Duodenal mucosa (tissue), 2 donors: ENCODE data around the gene DZIP1L.
"Not testable (repeated sequence)": the region's sequence is repeated elsewhere in the genome, so short reads cannot be mapped to it uniquely, and the experiment has no call there.

Source experiments
- H3K27ac ChIP-seq: one replicate; pipeline ENCODE4 v1.7.0; 2013; ENCODE audit warnings: low read depth, low read length
- H3K27me3 ChIP-seq, 2 donors: one replicate each; pipeline ENCODE4 v1.7.0; 2013; ENCODE audit warnings: low read length in 2 of 2, control low read depth in 1 of 2; ENCODE audit not compliant: insufficient read depth in 2 of 2, control insufficient read depth in 1 of 2
- H3K36me3 ChIP-seq, 2 donors: one replicate each; pipeline ENCODE4 v1.7.0; 2013; ENCODE audit warnings: low read length in 2 of 2, control low read depth in 1 of 2; ENCODE audit not compliant: insufficient read depth in 2 of 2, control insufficient read depth in 1 of 2
- H3K4me1 ChIP-seq, 2 donors: one replicate each; pipeline ENCODE4 v1.7.0; 2013; ENCODE audit warnings: low read length in 2 of 2, control low read depth in 1 of 2; ENCODE audit not compliant: insufficient read depth in 2 of 2, control insufficient read depth in 1 of 2
- H3K4me3 ChIP-seq, 2 donors: one replicate each; pipeline ENCODE4 v1.7.0; 2013; ENCODE audit warnings: low read length in 2 of 2, low read depth in 1 of 2
- H3K9ac ChIP-seq, 2 donors: one replicate each; pipeline ENCODE4 v1.7.0; 2013; ENCODE audit warnings: low read length in 2 of 2, low read depth in 1 of 2
- H3K9me3 ChIP-seq, 2 donors: one replicate each; pipeline ENCODE4 v1.7.0; 2013; ENCODE audit warnings: low read length in 2 of 2, control low read depth in 1 of 2; ENCODE audit not compliant: control insufficient read depth in 1 of 2

DZIP1L gene

DNA sequence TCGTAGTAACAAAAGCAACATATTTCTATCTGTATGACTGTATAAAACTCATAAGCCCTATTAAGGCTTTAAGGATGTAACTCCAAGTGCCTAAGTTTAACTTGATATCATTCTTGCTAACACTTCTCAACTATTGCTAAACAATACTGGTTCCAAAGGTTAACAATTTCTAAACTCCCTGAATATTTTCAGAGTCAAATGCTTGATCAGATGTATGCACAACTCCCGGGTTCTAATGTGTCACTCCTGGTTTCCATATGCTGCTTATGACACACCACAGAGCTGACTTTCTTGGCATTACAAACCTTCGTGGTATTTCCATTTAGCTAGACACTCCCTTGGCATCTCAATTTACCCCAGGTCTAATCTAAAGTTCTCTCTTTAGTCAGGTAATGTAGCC lies 26.3 kb downstream of the DZIP1L start:
- H3K36me3 ChIP-seq: peaks cover 0 to 5% of the 10 kb centered on the region in 2 donors
- H3K27me3 ChIP-seq: no peaks in the 10 kb centered on the region
- H3K9me3 ChIP-seq: no peaks in the 10 kb centered on the region
- H3K27ac ChIP-seq: no peak overlapping the region
- no peaks in the 10 kb centered on the region for H3K4me1 ChIP-seq
- H3K4me3 ChIP-seq: no peak overlapping the region
- no peak overlapping the region for H3K9ac ChIP-seq

DNA sequence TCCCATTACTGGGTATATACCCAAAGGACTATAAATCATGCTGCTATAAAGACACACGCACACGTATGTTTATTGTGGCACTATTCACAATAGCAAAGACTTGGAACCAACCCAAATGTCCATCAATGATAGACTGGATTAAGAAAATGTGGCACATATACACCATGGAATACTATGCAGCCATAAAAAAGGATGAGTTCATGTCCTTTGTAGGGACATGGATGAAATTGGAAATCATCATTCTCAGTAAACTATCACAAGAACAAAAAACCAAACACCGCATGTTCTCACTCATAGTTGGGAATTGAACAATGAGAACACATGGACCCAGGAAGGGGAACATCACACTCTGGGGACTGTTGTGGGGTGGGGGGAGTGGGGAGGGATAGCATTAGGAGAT lies 29.7 kb downstream of the DZIP1L start:
- H3K27me3 ChIP-seq, H3K9me3 ChIP-seq, H3K4me3 ChIP-seq, H3K9ac ChIP-seq, H3K27ac ChIP-seq: not testable (repeated sequence)
- H3K36me3 ChIP-seq: peaks cover 0 to 10% of the 10 kb centered on the region in 2 donors
- H3K4me1 ChIP-seq: peaks cover 8 to 10% of the 10 kb centered on the region in 2 donors

DNA sequence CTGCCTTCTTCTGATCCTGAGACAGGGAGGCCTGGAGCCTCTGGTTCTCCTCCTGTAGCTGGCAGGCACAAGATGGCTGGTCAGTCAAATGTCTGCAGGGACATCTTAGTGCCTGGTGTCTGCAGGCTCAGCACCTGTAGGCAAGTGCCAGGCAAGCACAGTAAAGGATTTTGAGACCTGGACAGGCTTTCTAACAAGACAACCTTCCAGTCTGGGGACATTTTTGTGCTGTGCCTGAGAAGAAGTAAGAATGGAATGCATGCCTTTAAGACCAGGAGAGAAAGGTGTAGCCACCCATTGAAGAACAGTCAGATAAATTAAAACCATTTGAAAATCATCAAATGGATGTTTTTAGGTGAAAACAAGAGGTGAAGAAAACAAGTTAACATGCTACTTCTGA lies 31.2 kb downstream of the DZIP1L start:
- Histone ChIP-seq H3K4me1 (peaks cover 8 to 10% of the 10 kb centered on the region in 2 donors), H3K27ac (no peak overlapping the region), H3K9me3 (no peaks in the 10 kb centered on the region), H3K36me3 (peaks cover 0 to 10% of the 10 kb centered on the region in 2 donors), H3K4me3 (no peak overlapping the region), H3K9ac (peak overlapping the region in 1 of 2 donors; percentile 7), H3K27me3 (no peaks in the 10 kb centered on the region)

DNA sequence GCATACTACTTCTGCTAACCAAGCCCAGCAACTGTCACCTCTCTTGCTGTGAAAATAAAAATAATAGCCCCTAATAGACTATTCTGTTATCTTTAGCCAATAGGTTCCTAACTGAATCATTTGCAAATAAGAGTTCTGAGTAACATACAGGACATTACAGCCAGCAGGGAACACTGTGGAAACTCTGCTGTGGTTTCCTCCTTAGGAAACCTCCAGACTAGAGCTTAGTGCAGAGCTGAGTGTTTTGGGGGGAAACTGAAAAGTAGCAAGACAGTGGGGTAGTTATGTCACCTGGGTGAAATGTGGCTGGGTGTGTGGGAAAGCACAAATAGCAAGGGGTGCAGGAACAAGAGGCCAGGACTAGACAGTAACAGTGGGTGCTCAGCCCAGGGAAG lies 32.4 kb downstream of the DZIP1L start:
- peaks cover 0 to 7% of the 10 kb centered on the region in 2 donors for H3K36me3 ChIP-seq
- no peaks in the 10 kb centered on the region for H3K9me3 ChIP-seq
- H3K4me3 ChIP-seq: no peak overlapping the region
- H3K27ac ChIP-seq: no peak overlapping the region
- H3K9ac ChIP-seq: no peak overlapping the region
- peaks cover 8 to 10% of the 10 kb centered on the region in 2 donors for H3K4me1 ChIP-seq
- no peaks in the 10 kb centered on the region for H3K27me3 ChIP-seq

DNA sequence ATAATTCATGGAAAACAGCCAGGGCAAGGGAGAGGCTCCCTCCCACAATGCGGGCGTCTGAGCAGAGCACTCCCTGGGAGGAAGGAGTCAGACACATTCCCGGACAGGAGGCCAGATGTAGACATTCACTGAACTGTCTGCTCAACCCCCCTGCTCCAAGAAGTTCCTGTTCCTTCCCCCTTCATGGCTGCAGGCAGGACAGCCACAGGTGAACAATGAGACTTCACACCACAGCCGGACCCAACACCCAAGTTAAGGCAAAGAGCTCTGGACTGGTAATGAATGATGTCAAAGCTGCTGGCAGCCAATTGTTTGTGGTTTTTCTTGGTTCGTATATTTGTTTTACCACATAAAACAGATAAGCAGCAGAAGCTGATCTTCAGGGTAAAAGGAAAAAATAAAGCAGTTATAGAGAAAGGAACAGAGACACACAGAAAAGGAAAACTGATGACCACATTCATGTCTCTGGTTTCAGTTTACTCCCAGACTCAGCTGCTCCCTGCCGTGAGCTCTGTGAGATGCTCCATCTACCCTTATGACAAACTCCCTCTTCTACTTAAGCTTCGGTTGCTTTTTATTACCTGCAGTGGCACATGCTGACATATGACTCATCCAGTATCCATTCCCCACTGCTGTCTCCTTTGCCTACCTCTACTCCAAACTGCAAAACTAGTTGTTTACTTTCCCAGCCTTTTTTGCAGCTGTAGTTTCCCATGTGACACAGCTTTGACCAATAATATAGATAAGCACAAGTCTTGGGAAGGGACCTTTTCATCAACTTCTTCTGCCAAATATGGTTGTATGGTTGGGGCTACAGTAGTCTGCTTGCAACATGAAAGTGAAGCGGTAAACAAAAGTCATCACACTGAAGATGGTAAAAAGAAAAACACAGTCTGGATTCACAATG lies 33.1 kb downstream of the DZIP1L start:
- peaks cover 8 to 10% of the 10 kb centered on the region in 2 donors for H3K4me1 ChIP-seq
- H3K36me3 ChIP-seq: peaks cover 0 to 7% of the 10 kb centered on the region in 2 donors
- no peaks in the 10 kb centered on the region for H3K27me3 ChIP-seq
- no peak overlapping the region for H3K9ac ChIP-seq
- H3K27ac ChIP-seq: no peak overlapping the region
- H3K4me3 ChIP-seq: peak overlapping the region; percentile 29 to 37
- no peaks in the 10 kb centered on the region for H3K9me3 ChIP-seq

DNA sequence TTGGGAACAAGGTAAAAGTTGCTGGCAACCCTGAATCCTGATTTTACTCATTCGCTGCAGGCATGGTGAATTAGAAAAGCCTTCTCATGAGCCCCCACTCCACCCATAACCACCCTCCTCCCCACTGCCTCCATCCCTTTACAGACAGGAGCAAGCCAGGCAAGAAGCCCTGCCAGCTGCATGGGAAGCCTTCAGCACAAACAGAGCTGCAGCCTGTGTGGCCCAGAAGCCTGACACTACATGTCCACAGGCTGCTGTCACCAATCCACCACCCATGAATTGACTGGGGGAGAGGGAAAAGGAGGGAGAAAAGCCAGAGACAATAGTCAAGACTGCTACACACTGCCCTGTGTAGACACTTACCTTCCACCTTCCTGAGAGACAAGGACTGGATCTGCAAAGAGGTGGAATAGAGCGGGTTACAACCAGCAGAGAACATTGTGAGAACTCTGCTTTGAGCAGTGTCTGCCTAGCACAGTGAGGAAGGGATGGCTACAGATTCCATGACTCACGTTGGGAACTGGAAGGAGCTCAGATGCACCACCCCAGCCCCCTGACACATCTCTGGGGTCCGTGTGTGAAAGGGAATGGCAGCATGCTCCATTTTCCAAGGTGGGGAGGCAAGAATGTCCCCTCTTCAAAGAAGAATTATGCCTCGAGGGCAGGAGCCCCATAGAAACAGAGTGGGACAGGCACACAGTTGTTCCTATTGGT lies 33.9 kb downstream of the DZIP1L start:
- Histone ChIP-seq H3K36me3 (peaks cover 0 to 7% of the 10 kb centered on the region in 2 donors), H3K9me3 (no peaks in the 10 kb centered on the region), H3K4me1 (peaks cover 8 to 10% of the 10 kb centered on the region in 2 donors), H3K27me3 (no peaks in the 10 kb centered on the region), H3K4me3 (no peak overlapping the region), H3K9ac (no peak overlapping the region), H3K27ac (no peak overlapping the region)

DNA sequence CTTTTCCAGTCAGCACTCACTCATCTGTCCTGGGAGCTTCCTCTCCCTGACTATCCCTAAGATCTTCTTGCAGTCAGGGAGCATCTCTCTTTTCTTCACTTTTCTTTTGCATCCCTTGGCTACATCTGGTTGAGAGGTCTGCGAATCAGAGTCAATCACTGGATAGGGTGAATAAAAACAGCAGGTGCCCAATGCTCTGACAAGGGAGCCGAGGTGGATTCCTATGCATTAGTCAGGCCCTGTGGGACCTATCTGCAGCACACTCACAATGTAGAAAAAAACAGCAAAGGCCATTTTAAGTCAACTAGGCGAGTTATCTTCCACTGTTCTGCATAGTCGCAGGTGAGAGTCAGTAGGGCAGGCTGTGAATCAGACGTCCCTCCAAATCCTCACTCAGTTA lies 35.5 kb downstream of the DZIP1L start:
- Histone ChIP-seq H3K4me1 (peaks cover 8 to 10% of the 10 kb centered on the region in 2 donors), H3K27ac (no peak overlapping the region), H3K4me3 (no peak overlapping the region), H3K9me3 (no peaks in the 10 kb centered on the region), H3K27me3 (no peaks in the 10 kb centered on the region), H3K36me3 (peaks cover 0 to 7% of the 10 kb centered on the region in 2 donors), H3K9ac (no peak overlapping the region)

DNA sequence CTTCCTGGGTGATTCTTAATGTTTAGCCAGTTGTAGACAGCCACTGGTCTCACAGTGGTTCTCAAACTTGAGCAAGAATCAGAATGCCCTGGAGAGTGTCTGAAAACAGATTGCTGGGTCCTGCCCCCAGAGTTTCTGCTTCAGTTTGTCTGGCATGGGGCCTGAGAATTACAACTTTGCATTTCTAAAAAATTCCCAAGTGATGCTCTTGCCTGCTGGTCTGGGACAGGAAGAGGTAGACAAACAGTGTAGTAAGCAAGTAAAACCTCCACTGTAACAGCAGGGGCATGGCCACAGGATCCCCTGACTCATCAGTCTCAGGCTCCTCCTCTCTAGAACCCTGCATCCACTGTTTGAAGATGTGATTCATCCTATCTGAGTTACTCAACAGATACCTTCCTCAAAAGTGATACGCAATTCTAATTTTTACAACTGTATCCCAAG lies 36.5 kb downstream of the DZIP1L start:
- Histone ChIP-seq H3K4me3 (no peak overlapping the region), H3K36me3 (peaks cover 0 to 4% of the 10 kb centered on the region in 2 donors), H3K27ac (no peak overlapping the region), H3K27me3 (no peaks in the 10 kb centered on the region), H3K4me1 (peaks cover 8 to 9% of the 10 kb centered on the region in 2 donors), H3K9me3 (no peaks in the 10 kb centered on the region), H3K9ac (no peak overlapping the region)

DNA sequence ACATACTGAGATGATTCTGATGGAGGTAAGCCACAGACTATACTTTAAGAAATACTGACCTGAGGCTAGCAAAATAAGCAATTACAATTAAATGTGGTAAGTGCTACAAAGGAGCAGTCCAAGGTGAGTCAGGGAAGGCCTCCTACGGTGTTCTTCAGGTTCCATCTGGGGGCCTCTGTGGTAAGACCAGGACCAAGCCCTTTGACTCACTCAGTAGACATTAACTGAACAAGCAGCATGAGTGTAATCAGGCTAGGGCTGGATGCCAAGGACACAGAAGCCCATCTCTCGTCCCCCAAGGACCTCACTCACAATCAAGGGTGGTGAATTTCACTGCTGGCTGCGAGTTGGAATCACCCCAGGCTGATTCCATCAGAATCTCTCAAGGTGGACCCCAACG lies 37.3 kb downstream of the DZIP1L start:
- H3K36me3 ChIP-seq: no peaks in the 10 kb centered on the region

DNA sequence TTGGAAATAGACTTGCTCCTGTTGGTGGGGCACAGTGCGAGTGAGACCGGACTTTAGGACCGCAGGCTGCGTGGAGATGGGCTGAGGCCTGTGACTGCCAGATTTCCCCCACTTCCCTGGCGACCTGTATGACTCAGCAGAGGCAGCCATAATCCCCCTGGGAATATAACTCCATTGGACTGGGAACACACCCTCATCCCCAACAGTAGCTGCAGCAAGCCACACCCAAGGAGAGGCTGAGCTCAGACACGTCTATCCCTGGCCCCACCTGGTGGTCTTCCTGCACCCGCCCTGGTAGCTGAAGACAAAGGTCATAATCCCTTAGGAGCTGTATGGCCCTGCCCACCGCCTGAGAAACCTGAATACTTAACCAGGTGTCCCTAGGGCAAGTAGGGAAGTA lies 42.6 kb downstream of the DZIP1L start:
- peaks cover 0 to 2% of the 10 kb centered on the region in 2 donors for H3K36me3 ChIP-seq
- no peak overlapping the region for H3K9ac ChIP-seq
- no peaks in the 10 kb centered on the region for H3K27me3 ChIP-seq
- H3K4me1 ChIP-seq: no peaks in the 10 kb centered on the region
- H3K4me3 ChIP-seq: no peak overlapping the region
- no peaks in the 10 kb centered on the region for H3K9me3 ChIP-seq
- no peak overlapping the region for H3K27ac ChIP-seq

More for the DNA sequence above, 37.3 kb downstream of the DZIP1L start:
- Histone ChIP-seq H3K9ac (no peak overlapping the region), H3K27me3 (no peaks in the 10 kb centered on the region), H3K4me3 (no peak overlapping the region), H3K4me1 (peaks cover 2 to 6% of the 10 kb centered on the region in 2 donors), H3K27ac (no peak overlapping the region), H3K9me3 (no peaks in the 10 kb centered on the region)
